Measurements from ENCODE around the gene HCCS. TPM values are rescaled to one million over a fixed set of nuclear protein-coding genes. Genes with fewer than 3 reads are reported as not detected.

Gene HCCS
- total RNA-seq, 1 experiment from 2014 or later: 28.0 TPM

GRCh38 chrX:11064276-11064675 lies 46.9 kb upstream of the HCCS start (continued):
- TF ChIP-seq ATF2 (CRISPR knock-in tag; IDR thresholded peaks at IDR 0.05; ENCODE audit: borderline replicate concordance, low read depth) (no peak), ATF3 (CRISPR knock-in tag; conservative IDR thresholded peaks at IDR 0.05) (no peak), GABPB1 (CRISPR knock-in tag; IDR thresholded peaks at IDR 0.05) (no peak)

GRCh38 chrX:11064851-11065600 lies 46.1 kb upstream of the HCCS start:
- ATAC-seq: no peak
- no peaks in the 10 kb centered on the region for H3K27me3 Mint-ChIP-seq (ENCODE audit: low read depth)
- no peaks in the 10 kb centered on the region for H3K36me3 Mint-ChIP-seq
- H3K27ac Mint-ChIP-seq: no peak overlapping the region
- TF ChIP-seq KAT7 (CRISPR knock-in tag; IDR thresholded peaks at IDR 0.05; ENCODE audit: borderline replicate concordance): no peak
- H3K4me1 Mint-ChIP-seq: peaks cover 20% of the 10 kb centered on the region
- H3K4me3 Mint-ChIP-seq: no peak overlapping the region
- POLR2A ChIA-PET: interaction anchor here (0.6 kb wide), 1 partner anchor 261 kb away, joined by 3 read pairs; no protein-coding TSS in a partner anchor
- CTCF ChIA-PET: no interaction called here
- DNase-seq (ENCODE audit: low spot score): no peak
- H3K9me3 Mint-ChIP-seq: no peaks in the 10 kb centered on the region

GRCh38 chrX:11066812-11067211 lies 44.3 kb upstream of the HCCS start:
- Mint-ChIP-seq H3K4me3 (no peak overlapping the region), H3K27ac (no peak overlapping the region), H3K9me3 (no peaks in the 10 kb centered on the region), H3K36me3 (no peaks in the 10 kb centered on the region), H3K4me1 (peaks cover 15% of the 10 kb centered on the region), H3K27me3 (ENCODE audit: low read depth) (no peaks in the 10 kb centered on the region)
- ATAC-seq (no peak), DNase-seq (ENCODE audit: low spot score) (no peak)
- ChIA-PET POLR2A (no interaction called here), CTCF (no interaction called here)
- TF ChIP-seq IRF1 (CRISPR knock-in tag; IDR thresholded peaks at IDR 0.05): no peak
- no peak for TF ChIP-seq MXD4 (CRISPR knock-in tag; IDR thresholded peaks at IDR 0.05; ENCODE audit: borderline replicate concordance)
- no peak for TF ChIP-seq USF2 (CRISPR knock-in tag; IDR thresholded peaks at IDR 0.05)
- no peak for TF ChIP-seq NFATC4 (CRISPR knock-in tag; IDR thresholded peaks at IDR 0.05)
- no peak for TF ChIP-seq NFE2L1 (CRISPR knock-in tag; IDR thresholded peaks at IDR 0.05)
- TF ChIP-seq ATF3 (CRISPR knock-in tag; conservative IDR thresholded peaks at IDR 0.05): no peak
- no peak for TF ChIP-seq FOXP1 (CRISPR knock-in tag; IDR thresholded peaks at IDR 0.05; ENCODE audit: borderline replicate concordance)
- TF ChIP-seq ZNF263 (CRISPR knock-in tag; IDR thresholded peaks at IDR 0.05; ENCODE audit: low read depth): no peak
- TF ChIP-seq NR3C1 (CRISPR knock-in tag; conservative IDR thresholded peaks at IDR 0.05; ENCODE audit: low read depth): no peak
- no peak for TF ChIP-seq ZNF219 (CRISPR knock-in tag; IDR thresholded peaks at IDR 0.05; ENCODE audit: borderline replicate concordance)
- TF ChIP-seq ZNF532 (CRISPR knock-in tag; IDR thresholded peaks at IDR 0.05; ENCODE audit: borderline replicate concordance): no peak
- no peak for TF ChIP-seq USF1 (CRISPR knock-in tag; IDR thresholded peaks at IDR 0.05)
- no peak for TF ChIP-seq ZNF512 (CRISPR knock-in tag; IDR thresholded peaks at IDR 0.05; ENCODE audit: borderline replicate concordance)
- TF ChIP-seq GTF2I (CRISPR knock-in tag; conservative IDR thresholded peaks at IDR 0.05): no peak
- TF ChIP-seq ZNF317 (CRISPR knock-in tag; IDR thresholded peaks at IDR 0.05; ENCODE audit: borderline replicate concordance, low read depth): no peak
- TF ChIP-seq ZNF138 (CRISPR knock-in tag; conservative IDR thresholded peaks at IDR 0.05): no peak
- TF ChIP-seq ZNF232 (CRISPR knock-in tag; IDR thresholded peaks at IDR 0.05): no peak

Measured in WTC11 (cell line).